Measurements from ENCODE around the gene NAB2.

Gene NAB2

DNA sequence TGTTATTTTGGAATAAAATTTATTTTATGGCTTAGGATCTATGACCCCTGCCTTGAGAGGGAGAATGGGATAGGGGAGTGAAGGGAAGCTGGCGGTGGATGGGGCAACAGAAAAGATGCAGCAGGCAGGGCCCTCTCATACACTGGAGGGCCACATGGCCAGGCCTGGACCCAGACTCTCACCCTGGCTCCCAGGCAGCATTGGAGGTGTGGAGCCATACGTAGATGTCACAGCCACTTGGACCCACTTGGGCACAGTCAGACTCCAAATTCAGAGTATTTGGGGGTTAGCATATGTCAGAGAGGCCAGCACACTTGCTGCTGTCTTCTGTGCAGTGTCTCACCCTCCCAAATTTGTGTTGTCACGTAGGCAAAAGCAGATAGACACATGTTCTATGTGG is 6.5 kb downstream of the NAB2 start:
- no peak for DNase-seq

DNA sequence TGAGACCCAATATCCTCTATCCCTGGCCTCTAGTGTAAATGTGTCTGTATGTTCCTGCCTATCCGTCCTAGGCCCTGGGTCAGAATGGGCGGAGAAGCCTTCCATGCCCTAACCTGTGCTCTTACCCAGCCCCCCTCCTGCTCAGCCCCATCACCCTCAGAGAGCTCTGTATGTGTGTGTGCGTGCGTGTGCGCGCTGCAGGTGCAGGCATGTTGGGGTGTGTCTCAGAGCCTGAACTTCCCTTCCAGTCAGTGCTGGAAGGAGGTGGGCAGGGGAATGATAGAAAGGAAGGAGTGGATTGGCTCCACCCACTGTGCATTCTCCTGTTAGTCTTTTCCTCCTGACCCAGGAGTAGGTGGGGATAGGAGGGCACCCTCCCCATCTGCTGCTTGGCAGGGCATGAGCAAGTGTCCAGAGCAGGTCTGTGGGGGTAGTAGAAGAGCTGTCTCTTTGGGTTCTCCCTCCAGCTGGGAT is 7.2 kb downstream of the NAB2 start:
- peak; percentile 72 for DNase-seq

DNA sequence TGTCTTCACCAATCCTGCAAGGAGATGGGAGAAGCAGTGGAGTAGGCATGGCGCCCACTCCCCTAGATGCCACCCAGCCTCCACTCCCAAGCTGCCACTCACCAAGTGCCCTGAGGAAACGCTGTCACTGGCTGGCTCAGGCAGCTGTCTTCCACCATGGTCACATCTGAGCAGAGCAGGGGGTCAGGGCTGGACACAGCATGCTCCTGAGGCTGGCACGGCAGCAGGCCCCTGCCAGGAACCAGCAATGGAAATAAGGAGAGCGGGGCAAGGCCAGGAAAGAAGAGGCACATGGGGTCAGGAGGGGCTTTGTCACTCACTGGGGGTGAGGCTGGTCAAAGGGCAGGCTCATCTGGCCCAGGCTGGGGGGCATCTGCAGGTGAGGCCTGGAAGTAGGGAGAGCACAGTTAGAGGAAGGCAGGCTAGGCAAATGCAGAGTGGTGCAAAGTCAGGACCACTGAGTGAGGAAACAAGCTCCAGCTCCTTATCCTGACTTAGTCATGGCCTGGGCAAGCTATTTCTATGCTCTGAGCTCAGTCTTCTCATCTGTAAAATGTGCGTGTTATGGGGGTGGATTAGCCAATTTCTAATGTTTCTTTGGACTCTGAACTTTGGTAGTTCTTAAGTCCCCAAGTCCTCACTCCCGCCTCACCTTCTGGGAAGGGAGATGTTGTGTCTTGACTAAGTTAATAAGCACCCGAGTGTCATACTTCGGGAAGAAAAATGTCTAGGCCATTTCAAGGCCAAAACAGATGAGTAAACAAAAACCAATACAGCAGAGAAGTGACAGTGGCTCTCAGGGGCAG is 8.0 kb downstream of the NAB2 start:
- DNase-seq = no peak

DNA sequence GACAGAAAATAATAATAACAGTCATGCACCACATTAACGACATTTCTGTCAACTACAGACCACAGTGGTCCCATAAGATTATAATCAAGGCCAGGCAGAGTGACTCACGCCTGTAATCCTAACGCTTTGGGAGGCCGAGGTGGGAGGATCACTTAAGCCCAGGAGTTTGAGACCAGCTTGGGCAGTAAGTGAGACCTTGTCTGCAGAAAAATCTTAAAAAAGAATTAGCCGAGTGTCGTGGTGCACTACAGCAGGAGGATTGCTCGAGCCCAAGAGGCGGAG is 8.6 kb downstream of the NAB2 start:
- no peak for DNase-seq

DNA sequence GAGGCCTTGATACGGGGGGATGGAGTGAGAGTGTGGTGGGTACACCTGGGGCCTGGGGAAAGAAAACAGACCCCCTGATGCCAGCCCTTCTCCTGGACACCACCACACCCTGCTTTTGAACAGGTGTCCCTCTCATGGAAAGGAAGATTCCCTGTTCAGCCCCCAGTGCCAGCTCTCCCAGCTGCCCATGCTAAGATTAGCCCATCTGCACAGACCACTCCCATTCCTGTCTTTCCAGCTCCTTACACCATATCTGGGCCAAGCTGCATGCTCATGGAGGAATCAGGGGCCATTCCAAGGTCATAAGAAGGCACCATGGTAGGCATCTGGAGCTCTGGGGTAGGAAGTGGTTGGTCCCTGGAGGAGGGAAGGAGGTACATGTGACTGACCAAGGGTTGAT is 9.6 kb downstream of the NAB2 start:
- no peak for DNase-seq

DNA sequence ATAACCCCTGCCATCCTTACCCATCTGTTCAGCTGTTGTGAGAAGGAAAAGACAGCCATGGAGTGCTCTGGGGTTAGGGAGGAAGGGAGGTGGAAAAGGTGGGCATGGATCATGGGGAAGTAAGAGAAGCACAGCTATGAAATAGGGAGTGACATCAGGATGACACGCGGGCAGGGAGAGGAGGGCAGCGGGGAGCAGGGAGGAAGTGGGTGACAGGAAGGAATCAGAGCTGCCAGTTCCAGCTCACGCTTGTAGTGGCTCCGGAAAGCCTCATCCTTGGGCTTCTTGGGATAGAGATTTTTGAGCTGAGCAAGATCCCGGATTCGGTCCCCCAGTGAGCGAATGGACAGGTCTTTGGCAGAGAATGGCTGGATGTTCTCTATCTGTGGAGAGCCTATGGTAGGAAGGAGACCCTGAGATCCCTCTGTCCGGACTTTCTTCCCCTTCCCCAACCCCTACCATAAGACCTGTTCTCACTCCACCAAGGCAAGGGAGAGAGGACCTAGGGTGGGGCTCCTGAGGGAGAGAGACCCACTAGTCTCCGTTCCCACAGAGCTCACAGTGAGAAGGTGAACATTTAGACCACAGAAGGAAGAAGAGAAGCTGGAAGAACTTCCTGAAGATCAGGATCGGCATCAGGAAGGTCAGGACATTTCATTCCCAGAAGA is 10.3 kb downstream of the NAB2 start:
- DNase-seq = no peak

DNA sequence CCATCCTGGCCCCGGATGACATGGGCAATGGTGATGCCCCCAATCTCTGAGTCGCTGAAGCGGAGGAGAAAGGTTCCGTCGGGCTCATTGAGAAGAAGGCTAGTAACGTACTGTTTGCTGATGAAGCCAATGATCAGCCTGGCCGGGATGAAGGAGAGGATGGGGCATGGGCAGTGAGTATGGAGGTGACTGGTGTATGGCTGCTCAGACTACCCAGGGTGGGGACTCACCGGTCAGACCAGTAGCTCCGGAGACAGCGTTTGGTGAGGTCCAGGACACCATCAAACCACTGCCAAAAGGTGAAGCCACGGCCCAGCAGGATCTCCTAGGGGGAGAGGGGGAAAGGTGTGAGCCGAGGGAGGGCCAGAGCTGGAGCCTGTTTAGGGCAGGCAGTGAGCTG is 10.9 kb downstream of the NAB2 start:
- DNase-seq = no peak

DNA sequence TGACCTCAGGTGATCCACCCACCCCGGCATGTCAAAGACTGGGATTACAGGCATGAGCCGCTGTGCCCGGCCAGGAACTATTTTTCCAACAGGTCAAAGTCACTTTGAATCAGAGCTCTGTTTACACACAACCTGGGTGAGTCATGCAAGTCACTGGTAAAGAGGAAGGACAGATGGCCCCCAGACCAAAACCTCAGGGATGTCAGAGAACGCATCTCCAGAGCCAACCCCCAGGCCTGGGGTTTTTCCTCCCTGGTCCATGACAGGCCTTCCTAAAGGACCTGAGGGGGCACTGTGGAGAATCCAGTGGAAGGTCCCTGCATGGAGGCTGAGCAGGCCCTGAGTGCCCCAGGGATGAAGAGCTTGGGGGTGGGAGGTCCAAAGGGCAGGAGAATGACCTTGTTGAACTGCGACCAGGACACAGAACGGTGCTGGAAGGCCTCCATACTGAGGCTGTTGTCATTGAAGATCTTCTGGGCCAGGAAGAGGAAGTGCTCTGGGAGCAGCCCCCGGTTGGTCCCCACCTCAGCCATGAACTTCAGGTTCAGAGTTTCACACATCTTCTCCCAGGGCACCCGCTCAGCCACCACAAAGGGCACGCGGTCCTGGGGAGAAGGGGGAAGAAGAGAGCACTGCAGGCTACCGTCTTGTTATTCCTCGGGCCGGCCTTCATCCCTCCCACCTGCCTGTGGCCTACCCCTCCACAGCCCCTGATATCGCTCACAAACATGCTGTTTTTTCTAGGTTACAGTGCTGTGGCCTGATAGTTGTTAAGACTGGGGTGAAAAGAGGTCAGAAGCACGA is 13.2 kb downstream of the NAB2 start:
- DNase-seq = no peak

DNA sequence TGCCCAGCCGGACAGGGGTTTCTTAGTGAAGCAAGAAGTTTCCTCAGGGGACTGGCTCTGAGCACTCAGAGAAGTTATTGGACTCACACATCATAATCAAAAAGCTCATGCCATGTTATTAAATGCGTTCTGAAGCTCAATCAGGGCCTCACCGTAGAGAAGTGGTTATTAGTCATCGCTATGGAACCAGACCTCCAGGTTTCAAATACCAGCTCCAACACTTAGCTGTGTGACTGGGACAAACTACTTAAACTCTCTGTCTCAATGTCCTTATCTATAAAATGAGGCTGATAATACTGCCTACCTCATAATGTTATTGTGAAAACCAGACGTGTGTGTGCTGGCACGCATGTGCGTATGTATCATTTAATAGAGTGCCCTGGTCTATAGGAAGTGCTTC is 14.9 kb downstream of the NAB2 start:
- no peak for DNase-seq

DNA sequence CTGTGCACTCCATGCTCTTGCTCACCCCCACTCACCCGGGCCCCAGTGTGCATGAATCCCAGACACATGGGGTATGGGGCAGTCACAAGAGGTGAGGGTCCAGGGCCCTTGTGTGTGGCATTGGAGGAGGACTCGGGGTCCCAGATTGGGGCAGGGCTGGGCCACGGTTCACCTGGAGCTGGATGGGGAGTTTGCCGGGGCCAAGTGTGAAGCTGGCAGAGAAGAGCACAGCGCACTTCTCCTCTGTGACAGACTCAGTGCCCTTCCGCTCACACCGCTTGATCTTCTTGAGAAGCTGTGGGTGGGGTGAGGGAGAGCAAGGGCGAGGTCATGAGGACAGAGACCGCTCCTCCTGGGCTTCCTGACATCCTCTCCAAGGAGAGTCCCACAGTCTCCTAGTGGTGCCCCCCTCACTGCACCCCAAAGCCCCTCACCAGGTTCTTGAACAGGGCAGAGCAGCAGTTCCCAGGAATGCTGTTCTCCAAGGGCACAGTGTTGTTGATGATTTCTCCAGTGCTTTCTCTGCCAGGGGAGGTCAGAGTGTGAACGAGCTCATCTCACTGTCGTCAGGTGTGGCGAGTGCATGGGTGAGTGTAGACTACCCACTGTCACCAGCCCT is 15.5 kb downstream of the NAB2 start:
- no peak for DNase-seq

DNA sequence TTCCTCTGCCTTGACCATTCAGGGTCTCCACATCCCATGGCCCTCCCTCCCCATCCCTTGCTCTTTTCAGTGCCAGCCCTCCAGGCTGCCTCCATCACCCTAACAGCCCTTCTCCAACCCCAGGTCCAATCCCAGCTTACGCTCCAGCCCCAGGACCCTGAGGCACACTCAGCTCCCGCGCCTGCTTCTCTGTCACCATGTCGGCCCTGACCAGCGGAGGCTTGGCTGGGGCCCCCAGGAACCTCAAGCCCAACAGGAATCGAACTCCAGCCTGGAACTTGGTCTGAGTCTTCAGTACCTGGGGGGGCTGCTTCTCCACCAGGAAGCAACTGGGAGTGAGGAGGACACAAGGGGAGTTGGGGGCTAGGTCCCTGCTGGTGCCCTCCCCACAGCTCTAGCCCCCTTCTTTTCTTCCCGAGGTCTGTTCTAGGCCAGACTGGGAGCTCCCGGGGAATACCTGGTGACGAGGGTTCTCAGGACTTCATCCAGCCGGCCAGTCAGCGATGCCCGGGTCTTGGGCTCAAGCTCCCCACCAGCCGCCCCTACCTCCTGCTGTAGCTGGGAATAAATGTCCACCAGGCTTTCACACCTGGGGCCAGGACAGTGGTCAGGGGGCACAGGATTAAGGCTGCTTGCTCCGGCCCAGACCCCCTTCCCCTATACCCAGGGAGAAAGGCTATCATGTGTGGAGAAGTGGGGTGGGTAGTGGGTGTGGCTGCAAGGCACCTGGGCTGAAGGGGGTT is 16.3 kb downstream of the NAB2 start:
- no peak for DNase-seq

DNA sequence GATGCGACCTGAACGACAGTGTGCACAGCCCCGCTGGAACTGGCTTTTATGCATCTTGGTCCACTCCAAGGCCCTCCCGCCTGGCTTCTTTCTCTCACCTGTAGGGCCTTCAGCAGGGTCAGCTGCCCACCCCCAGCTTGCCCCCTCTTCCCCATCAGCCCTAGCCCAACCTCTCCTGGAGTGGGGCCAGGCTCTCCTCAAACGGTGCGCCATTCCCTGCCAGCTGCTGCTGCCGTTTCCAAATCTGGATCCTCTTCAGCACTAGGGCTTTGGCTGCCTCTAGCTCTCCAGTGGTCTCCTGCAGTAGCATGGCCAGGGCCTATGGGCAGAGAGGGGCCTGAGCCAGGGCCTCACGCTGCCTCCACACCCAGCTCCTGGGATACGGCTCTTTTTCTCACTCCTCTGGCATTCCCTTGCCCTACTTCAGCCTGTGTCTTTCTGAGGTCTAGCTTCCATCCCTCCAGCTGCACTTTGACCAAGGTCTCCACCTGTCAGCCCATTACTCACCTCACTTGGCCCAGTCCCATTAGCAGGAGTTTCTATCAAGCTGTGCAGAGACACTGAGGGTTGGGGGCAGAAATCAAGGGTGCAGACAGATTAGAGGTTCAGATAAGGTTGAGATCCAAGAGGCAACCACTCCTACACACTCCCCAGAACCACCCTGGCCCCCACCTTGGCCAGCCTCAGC is 17.3 kb downstream of the NAB2 start:
- DNase-seq = peak; percentile 4

DNA sequence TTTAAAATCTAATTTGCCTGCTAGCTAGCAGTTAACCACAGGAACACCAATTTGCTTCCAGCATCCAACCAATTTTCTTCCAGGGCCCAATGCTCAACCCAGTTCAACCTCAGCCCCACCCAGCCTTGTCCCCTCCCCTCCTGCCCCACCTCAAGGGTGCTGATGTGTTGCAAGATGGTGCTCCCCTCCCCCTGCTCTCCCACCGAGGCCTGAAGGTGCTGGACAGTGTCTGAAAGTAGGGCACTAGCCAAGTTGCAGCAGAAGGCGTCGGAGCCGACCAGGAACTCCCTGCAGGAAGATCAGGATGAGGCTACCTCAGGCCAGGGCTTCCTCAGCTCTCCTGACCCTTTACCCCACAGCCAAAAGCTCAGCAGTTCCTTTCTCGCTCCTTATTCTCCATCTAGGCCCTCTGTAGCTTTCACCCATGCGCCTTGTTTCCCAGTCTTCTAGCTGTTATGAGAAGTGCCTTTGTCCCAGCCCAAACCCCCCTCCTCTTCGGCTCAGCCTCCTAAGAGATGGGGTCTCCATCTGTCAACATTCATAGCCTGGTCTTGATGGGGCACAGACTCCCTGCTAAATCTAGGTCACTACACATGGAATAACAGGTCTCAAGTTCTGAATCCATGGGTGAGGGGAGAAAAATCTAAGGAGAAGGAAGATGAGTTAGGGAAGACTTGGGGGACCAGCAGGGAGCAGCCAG is 18.7 kb downstream of the NAB2 start:
- no peak for DNase-seq

DNA sequence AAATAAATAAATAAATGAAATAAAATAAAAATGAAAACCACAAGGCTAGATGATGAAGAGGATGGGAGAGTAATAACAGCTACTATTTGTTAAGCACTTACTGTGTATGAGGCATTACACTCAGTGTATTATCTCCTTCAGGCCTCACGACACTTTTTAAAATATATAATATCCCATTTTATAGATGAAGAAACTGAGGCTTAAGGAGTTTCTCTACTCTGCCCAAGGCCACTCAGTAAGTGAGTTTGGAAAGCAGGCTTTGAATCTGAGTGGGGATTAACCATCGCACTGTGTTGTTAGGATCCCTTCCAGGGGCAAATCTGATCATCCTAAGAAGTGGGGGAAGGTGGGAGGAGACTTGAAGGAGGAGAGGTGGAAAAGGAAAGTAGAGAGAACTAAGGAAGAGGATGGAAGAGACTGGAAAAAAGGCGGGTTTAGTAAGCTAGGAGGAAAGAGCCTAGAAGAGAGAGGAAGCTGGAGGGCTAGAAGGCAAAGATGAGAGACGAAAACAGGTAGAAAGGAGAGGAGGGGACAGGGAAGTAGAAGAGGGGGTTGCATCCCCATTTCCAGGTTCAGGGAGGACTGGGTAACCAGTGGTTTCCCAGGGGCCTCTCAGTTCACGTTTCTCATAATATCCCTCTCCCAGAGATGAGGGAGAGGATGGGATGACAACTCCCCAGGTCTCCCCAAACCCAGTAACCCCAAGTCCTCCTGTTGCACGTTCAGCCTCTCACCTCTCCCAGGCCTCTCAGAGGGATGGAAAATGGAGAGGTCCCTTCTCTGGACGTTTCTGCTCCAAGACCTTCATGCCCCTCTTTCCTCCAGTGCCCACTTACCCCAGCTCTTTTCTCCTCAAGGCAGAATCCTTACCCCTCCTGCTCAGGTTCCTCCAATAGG is 20.5 kb downstream of the NAB2 start:
- DNase-seq = no peak

DNA sequence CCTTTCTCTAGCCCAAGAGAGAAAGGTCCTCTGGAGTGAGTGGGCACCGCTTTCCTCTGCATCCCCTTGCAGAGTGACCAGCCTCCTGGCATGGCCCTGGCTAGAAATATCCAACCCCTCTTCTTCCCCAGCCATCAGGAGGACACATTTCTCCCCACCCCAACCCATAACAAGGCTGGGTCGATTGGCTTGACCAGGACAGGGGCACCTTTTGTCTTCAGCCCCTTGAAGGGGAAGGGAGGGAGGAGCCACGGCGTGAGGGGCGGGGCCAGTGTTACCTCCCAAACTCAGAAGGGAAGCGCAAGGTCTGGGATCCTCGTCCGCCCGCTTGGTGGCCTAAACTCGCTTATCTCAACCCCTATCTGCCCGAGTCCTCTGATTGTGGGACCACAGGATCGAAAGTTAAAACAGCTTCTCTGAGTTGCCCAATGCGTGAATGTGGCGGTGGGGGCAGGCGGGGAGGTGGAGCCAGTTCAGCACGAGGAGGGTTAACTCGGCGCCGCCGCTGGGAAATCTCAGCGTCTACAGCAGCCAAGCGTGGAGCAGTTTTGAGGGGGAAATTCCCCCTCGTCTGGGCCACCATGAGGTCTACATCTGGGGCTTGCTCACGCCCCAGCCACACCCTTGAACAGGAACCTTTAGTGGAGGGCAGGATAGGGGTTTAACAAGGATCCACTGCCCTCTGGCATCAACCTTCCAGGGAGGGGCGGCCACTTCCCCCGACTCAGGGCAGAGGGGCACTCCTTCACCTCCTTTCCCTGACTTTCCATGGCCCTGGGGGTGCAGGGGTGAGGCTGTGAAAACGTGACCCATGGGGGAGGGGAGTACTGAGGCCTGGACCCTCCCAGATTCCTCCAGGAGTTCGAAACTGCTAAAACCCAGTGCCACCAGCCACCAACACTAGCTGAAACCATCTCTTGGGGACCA is 21.5 kb downstream of the NAB2 start:
- no peak for DNase-seq

DNA sequence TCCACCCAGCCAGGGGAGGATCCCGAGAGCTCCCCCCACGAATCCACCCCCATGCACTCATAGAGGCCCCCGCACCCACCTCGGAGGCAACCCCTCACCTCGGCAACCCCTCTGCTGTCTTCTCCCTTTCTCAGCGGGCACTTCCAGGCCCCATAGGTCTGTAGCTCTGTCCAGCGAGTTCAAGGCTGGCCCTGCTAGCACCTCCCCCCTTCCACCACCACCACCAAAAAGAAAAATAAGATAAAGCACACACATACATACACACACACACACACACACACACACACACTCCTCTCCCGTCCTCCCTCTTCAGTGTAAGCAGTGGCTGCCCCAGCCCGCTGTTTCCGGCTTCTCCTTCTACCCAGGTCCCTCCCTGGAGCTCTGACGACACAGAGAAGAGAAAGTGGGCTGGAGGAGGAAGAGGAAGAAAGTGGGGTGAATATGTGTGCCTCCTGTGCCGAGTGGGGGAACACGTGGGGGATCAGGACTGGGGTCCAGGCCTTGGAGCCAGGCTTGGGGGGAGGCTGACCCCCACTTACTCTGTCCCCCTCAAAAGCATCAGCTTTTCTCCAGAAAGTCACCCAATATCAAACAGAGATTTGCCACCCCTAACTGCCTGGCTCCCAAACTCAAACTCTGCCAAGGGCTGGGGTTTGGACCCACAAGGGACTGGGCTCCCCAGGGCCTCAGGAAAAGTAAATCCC is 22.3 kb downstream of the NAB2 start, which contains the start of gene STAT6:
Gene STAT6, minus strand, starts transcription at position 332 of the 704 bp plus-strand sequence. CDS start 3,084 bp downstream, outside the sequence.
- DNase-seq = no peak

DNA sequence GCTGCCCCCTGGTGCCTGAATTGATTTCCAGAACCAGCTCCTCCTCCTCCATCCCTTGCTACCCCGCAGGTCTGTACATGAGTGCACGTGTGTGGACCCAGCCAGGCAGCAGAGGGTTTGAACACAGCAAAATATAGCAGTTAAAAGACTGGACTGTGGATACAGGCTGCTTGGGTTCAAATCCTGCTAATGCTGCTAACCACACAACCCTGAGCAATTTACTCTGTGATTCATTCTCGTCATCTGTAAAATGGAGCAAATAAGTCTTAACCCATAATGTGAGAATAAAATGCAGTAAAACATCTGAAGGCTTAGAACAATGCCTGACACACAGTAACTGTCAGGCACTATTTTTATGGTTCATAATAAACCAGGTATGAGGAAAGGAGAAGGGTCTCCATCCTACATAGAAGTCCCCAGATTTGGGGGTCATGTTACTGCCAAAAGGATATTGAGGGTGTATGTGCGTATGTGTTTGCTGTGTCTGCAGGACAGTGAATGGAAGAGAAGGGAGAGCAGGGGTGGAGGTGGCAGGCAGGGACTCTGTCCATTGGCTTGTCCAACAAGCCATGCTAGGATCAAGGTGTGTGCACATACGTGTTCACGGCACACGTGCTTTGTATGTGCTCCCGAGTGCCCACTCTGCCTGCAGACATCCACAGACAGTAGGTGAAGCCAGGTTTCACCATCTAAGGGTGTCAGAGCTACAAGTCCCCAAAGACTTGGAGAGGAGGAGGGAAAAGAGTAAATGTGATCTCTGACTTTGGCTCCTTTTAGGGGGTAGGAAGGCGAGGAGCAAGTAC is 23.8 kb downstream of the NAB2 start:
- DNase-seq = no peak

All from NCI-H1105 treated with DMSO at 0.1 percent for 48 hours (cell line).